ENCODE results near the gene ALK. TPM values are rescaled to one million over a fixed set of nuclear protein-coding genes. Genes with fewer than 3 reads are reported as not detected.
A peak's percentile ranks its signal among the peaks of the same experiment; 100 is the strongest.

ALK gene
- total and polyA plus RNA-seq, 2 experiments from 2014 or later: 0.35 TPM; not detected in 1

- H4K20me1 ChIP-seq (replicated peaks; ENCODE audit: insufficient read depth): no peaks in the 10 kb centered on the region
- no peak overlapping the region for H3K4me3 ChIP-seq
- Mint-ChIP-seq H3K9me3 (peaks cover 6% of the 10 kb centered on the region; the same call in 1 of the 3 replicates), H3K27me3 (ENCODE audit: insufficient read depth, low read depth, poor library complexity) (no peaks in the 10 kb centered on the region), H3K27ac (no peak overlapping the region), H3K4me3 (no peak overlapping the region), H3K4me1 (no peaks in the 10 kb centered on the region), H3K36me3 (ENCODE audit: low read depth) (no peaks in the 10 kb centered on the region)
- no peaks in the 10 kb centered on the region for H3K79me2 ChIP-seq (replicated peaks; ENCODE audit: insufficient read depth)
- H3K36me3 ChIP-seq (ENCODE audit: insufficient read depth): no peaks in the 10 kb centered on the region
- H3K9me2 ChIP-seq (ENCODE audit: insufficient read depth): no peaks in the 10 kb centered on the region
- H3K27me3 ChIP-seq (ENCODE audit: insufficient read depth): no peaks in the 10 kb centered on the region
- ATAC-seq (peak; percentile 75), DNase-seq (ENCODE audit: low spot score) (peak; percentile 62)
- no peak overlapping the region for H2AFZ ChIP-seq
- no peak overlapping the region for H3K4me2 ChIP-seq
- no peak overlapping the region for H3K27ac ChIP-seq (ENCODE audit: low read depth)
- TF ChIP-seq EZH2phosphoT487 (IDR thresholded peaks at IDR 0.05; ENCODE audit: unreplicated experiment) (no peak), ZNF114 (CRISPR knock-in tag; IDR thresholded peaks at IDR 0.05) (no peak), REST (IDR thresholded peaks at IDR 0.05; ENCODE audit: unreplicated experiment) (no peak), ZNF331 (CRISPR knock-in tag; IDR thresholded peaks at IDR 0.05; ENCODE audit: low read depth) (no peak), JUNB (IDR thresholded peaks at IDR 0.05; ENCODE audit: unreplicated experiment) (no peak), CTCF (conservative IDR thresholded peaks at IDR 0.05; ENCODE audit: low read depth in 2 of 2) (peak; percentile 83 to 86), NANOG (IDR thresholded peaks at IDR 0.05; ENCODE audit: borderline replicate concordance) (no peak)
- no peaks in the 10 kb centered on the region for H3F3A ChIP-seq (replicated peaks; ENCODE audit: low read depth)
- no peaks in the 10 kb centered on the region for H3K4me1 ChIP-seq (ENCODE audit: insufficient read depth)
These were observed 79.9 kb downstream of the ALK start for GRCh38 chr2:29841386-29842004.

- no peaks in the 10 kb centered on the region for H3K4me1 Mint-ChIP-seq
- no peak overlapping the region for H3K4me2 ChIP-seq
- H3K79me2 ChIP-seq (replicated peaks; ENCODE audit: insufficient read depth): no peaks in the 10 kb centered on the region
- H3K4me3 Mint-ChIP-seq: no peak overlapping the region
- H3K27ac ChIP-seq (ENCODE audit: low read depth): no peak overlapping the region
- no peak overlapping the region for H2AFZ ChIP-seq
- H3K9me2 ChIP-seq (ENCODE audit: insufficient read depth): no peaks in the 10 kb centered on the region; the same call in 1 of the 2 replicates
- no peak overlapping the region for H3K4me3 ChIP-seq
- peaks cover 10% of the 10 kb centered on the region; the same call in 1 of the 3 replicates for H3K9me3 Mint-ChIP-seq
- H3K27me3 Mint-ChIP-seq (ENCODE audit: insufficient read depth, low read depth, poor library complexity): no peaks in the 10 kb centered on the region
- H4K20me1 ChIP-seq (replicated peaks; ENCODE audit: insufficient read depth): no peaks in the 10 kb centered on the region
- no peaks in the 10 kb centered on the region for H3K4me1 ChIP-seq (ENCODE audit: insufficient read depth)
- no peaks in the 10 kb centered on the region for H3K27me3 ChIP-seq (ENCODE audit: insufficient read depth)
- ATAC-seq (no peak), DNase-seq (ENCODE audit: low spot score) (no peak)
- no peaks in the 10 kb centered on the region for H3K36me3 ChIP-seq (ENCODE audit: insufficient read depth)
- H3K27ac Mint-ChIP-seq: no peak overlapping the region
- no peaks in the 10 kb centered on the region for H3F3A ChIP-seq (replicated peaks; ENCODE audit: low read depth)
- no peaks in the 10 kb centered on the region for H3K36me3 Mint-ChIP-seq (ENCODE audit: low read depth)
- TF ChIP-seq POLR2AphosphoS5 (IDR thresholded peaks at IDR 0.05; ENCODE audit: low read depth) (no peak), EZH2 (IDR thresholded peaks at IDR 0.05; ENCODE audit: low read depth, unreplicated experiment) (no peak), ETS1 (IDR thresholded peaks at IDR 0.05) (no peak), REST (IDR thresholded peaks at IDR 0.05; ENCODE audit: unreplicated experiment) (no peak), NANOG (IDR thresholded peaks at IDR 0.05; ENCODE audit: borderline replicate concordance) (no peak), ZNF331 (CRISPR knock-in tag; IDR thresholded peaks at IDR 0.05; ENCODE audit: low read depth) (no peak)
These were observed 82.1 kb downstream of the ALK start for GRCh38 chr2:29839306-29839705.
